ENCODE results near the gene ABCG1.

The ABCG1 gene

DNA sequence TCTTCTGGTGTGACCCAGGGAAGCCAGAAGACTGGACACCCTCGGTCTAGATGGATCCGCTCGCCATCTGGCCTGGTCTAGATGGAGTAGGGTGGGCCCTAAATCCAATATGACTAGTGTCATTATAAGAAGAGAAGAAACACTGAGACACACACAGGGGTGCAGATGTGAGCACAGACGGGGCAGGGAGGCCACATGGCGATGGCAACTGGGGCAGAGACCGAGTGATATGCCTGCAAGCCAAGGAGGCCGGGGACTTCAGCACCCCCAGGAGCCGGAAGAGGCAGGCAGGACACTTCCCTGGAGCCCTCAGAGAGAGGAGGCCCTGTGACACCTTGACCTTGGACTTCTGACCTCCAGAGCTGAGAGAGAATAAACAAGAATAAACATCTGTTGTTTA is 101.9 kb downstream of the ABCG1 start:
- TF ChIP-seq, protein P1, sequence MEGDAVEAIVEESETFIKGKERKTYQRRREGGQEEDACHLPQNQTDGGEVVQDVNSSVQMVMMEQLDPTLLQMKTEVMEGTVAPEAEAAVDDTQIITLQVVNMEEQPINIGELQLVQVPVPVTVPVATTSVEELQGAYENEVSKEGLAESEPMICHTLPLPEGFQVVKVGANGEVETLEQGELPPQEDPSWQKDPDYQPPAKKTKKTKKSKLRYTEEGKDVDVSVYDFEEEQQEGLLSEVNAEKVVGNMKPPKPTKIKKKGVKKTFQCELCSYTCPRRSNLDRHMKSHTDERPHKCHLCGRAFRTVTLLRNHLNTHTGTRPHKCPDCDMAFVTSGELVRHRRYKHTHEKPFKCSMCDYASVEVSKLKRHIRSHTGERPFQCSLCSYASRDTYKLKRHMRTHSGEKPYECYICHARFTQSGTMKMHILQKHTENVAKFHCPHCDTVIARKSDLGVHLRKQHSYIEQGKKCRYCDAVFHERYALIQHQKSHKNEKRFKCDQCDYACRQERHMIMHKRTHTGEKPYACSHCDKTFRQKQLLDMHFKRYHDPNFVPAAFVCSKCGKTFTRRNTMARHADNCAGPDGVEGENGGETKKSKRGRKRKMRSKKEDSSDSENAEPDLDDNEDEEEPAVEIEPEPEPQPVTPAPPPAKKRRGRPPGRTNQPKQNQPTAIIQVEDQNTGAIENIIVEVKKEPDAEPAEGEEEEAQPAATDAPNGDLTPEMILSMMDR (IDR thresholded peaks at IDR 0.05; ENCODE audit: extremely low read depth, insufficient read depth, missing control alignments) = no peak
- no peak for DNase-seq (ENCODE audit: low spot score)
- in situ Hi-C loops (cut with MboI; ENCODE audit: low pct_unique_long_range_greater_than_20kb, low sequenced_read_pairs, unreplicated experiment) = no loop called here

DNA sequence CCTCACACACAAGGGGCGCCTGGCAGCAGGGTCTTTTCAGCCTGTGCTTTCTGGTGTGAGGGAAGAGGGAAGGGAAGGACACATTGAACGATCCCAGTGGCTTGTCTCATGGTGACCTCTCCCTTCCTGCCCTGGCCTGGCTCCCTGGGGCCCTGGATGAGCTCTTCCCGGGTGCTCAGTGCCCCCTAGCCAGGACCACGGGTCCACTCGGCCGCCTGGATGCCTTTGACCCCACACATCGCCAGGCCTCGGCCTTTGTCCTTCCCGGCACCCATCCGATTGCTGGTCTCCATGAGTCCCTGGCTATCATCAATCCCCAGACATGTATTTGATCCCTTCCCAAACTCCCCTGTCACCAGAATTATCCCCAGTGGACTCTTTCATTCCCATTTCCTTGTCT is 102.3 kb downstream of the ABCG1 start:
- TF ChIP-seq, protein P1 (IDR thresholded peaks at IDR 0.05; ENCODE audit: extremely low read depth, insufficient read depth, missing control alignments) = no peak
- no peak for DNase-seq (ENCODE audit: low spot score)
- in situ Hi-C loops (cut with MboI; ENCODE audit: low pct_unique_long_range_greater_than_20kb, low sequenced_read_pairs, unreplicated experiment) = no loop called here

DNA sequence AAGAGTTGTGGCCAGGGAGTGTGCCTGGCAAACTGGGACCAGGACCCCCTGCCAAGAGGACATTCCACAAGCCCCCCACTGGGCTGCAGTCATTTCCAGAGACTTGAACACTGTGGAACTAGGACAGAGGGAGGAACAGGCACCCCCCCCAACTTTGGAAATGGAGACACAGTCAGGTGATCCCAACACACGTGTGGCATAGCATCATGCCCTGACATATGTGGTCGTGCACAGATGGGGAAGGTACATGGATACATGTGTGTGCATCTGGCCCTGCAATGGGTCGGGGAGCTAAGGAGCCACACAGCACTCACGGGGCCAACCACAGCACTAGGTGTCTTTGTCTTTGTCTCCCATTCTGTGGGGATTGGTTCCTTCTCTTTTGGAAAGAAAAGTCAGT is 102.9 kb downstream of the ABCG1 start:
- no peak for DNase-seq (ENCODE audit: low spot score)
- in situ Hi-C loops (cut with MboI; ENCODE audit: low pct_unique_long_range_greater_than_20kb, low sequenced_read_pairs, unreplicated experiment) = no loop called here
- TF ChIP-seq, protein P1 (IDR thresholded peaks at IDR 0.05; ENCODE audit: extremely low read depth, insufficient read depth, missing control alignments) = no peak

DNA sequence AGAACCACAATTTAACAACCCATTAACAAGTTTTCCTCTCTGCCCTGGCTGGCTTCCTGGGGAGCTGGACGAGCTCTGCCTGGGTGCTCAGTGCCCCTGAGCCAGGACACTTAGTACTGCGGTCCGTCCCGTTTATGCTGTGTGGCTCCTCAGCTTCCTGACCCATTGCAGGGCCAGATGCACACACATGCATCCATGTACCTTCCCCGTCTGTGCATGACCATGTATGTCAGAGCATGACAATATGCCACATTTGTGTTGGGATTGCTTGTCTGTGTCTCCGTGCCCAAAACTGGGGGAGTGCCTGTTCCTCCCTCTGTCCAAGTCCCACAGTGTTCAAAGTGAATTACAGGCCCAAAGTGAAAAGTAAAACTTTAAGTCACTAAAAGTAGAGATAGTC is 106.0 kb downstream of the ABCG1 start:
- in situ Hi-C loops (cut with MboI; ENCODE audit: low pct_unique_long_range_greater_than_20kb, low sequenced_read_pairs, unreplicated experiment) = loop anchor here (25.0 kb wide), 1 partner anchor 487 kb away; no protein-coding TSS in a partner anchor
- TF ChIP-seq, protein P1 (IDR thresholded peaks at IDR 0.05; ENCODE audit: extremely low read depth, insufficient read depth, missing control alignments) = no peak
- DNase-seq (ENCODE audit: low spot score) = no peak

DNA sequence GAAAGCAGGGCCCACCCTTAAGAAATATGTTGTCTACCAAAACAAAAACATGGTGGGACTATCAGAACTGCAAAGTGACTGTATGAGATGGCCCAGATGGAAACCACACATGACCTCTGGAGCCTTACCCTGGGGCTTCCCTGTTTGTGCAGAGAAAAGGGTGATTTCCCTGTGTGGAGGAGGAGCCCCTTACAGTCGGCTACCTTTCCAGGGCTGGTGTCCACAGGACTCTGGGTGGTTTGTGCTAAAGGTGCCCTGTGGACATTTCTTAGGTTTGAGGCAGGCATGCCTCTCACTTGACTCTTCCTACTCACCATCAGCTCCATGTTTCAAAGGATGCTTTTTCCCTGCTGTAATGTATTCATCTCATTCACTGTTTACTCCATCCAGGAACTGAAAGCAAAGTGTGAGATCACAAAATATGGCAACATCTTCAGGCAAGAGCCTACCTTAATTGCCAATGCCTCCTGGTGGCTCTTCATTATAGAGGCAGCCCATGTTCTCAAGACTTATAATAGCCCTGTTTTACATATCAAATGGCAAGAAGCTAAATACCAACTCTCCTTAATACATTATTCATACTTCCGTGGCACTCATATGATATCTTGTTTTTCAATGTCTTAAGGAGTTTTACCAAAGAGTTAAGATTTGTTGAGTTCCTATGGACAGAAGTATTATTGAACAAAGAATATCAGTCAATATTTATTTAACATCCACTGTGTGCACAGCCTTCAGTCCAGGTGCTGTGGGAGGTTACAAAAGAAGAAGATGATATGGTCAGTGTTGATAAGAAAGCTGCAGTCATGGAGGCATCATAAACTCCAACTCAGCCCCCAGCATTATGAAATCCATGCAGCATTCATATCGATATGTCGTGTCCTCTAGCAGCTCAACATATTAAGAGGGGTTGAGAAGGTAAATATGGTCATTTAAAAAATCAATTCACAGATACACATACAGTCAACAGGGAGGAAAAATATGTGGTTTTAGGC is 111.7 kb downstream of the ABCG1 start:
- in situ Hi-C loops (cut with MboI; ENCODE audit: low pct_unique_long_range_greater_than_20kb, low sequenced_read_pairs, unreplicated experiment) = loop anchor here (25.0 kb wide), 1 partner anchor 482 kb away; no protein-coding TSS in a partner anchor
- peak; percentile 60 for DNase-seq (ENCODE audit: low spot score)
- TF ChIP-seq, protein P1 (IDR thresholded peaks at IDR 0.05; ENCODE audit: extremely low read depth, insufficient read depth, missing control alignments) = no peak

DNA sequence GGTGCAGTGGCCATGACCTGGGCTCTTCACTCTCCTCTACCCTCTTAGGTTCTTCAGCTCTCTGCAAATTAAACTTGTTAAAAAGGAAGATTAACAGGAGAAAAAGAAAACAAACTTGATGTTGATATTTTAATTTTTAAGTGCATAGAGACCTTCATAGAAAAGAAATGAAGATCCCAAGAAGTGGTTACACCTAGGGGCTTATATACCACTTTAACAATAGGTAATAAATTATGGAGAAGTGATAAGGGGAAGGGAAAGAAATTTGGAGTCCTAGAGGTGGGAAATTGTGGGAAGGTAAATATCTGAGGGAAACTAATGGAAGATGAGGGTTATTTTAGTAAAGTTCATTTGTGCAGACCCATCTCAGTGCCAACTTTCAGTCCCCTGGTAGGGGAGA is 112.7 kb downstream of the ABCG1 start:
- in situ Hi-C loops (cut with MboI; ENCODE audit: low pct_unique_long_range_greater_than_20kb, low sequenced_read_pairs, unreplicated experiment) = loop anchor here (25.0 kb wide), 1 partner anchor 481 kb away; no protein-coding TSS in a partner anchor
- DNase-seq (ENCODE audit: low spot score) = no peak
- TF ChIP-seq, protein P1 (IDR thresholded peaks at IDR 0.05; ENCODE audit: extremely low read depth, insufficient read depth, missing control alignments) = no peak
